GM20431 (cell line): ENCODE data around the gene MPPED1.

Experiments
- in situ Hi-C: fragments of 300-500 bp; cut with MseI, MboI; formaldehyde crosslinking; loops from one replicate; pipeline ENCODE4 v1.15.0; 2020; ENCODE audit warnings: low sequenced_read_pairs; ENCODE audit not compliant: unreplicated experiment

MPPED1 gene

GRCh38 chr22:43427296-43428004 lies 15.6 kb downstream of the MPPED1 start:
- in situ Hi-C loops, result no loop called here

- in situ Hi-C loops, result no loop called here
These were observed 16.2 kb downstream of the MPPED1 start for GRCh38 chr22:43428005-43428485.

GRCh38 chr22:43428521-43428920 lies 16.7 kb downstream of the MPPED1 start:
- in situ Hi-C loops, result no loop called here

GRCh38 chr22:43429426-43429825 lies 17.6 kb downstream of the MPPED1 start:
- in situ Hi-C loops, result no loop called here

- in situ Hi-C loops, result no loop called here
These were observed 20.2 kb downstream of the MPPED1 start for GRCh38 chr22:43431808-43432554.

GRCh38 chr22:43432883-43433415 lies 21.1 kb downstream of the MPPED1 start:
- in situ Hi-C loops, result no loop called here

GRCh38 chr22:43433451-43434274 lies 21.8 kb downstream of the MPPED1 start:
- in situ Hi-C loops, result no loop called here

- in situ Hi-C loops, result no loop called here
These were observed 22.6 kb downstream of the MPPED1 start for GRCh38 chr22:43434275-43434927.

GRCh38 chr22:43434928-43435311 lies 23.1 kb downstream of the MPPED1 start:
- in situ Hi-C loops, result no loop called here

- in situ Hi-C loops, result no loop called here
These were observed 24.3 kb downstream of the MPPED1 start for GRCh38 chr22:43435851-43436811.

GRCh38 chr22:43436868-43437267 lies 25.1 kb downstream of the MPPED1 start:
- in situ Hi-C loops, result no loop called here

GRCh38 chr22:43437871-43438475 lies 26.2 kb downstream of the MPPED1 start:
- in situ Hi-C loops, result no loop called here

- in situ Hi-C loops, result no loop called here
These were observed 27.0 kb downstream of the MPPED1 start for GRCh38 chr22:43438666-43439347.

GRCh38 chr22:43439368-43440103 lies 27.7 kb downstream of the MPPED1 start:
- in situ Hi-C loops, result no loop called here

- in situ Hi-C loops, result no loop called here
These were observed 28.2 kb downstream of the MPPED1 start for GRCh38 chr22:43440104-43440387.

- in situ Hi-C loops, result no loop called here
These were observed 28.7 kb downstream of the MPPED1 start for GRCh38 chr22:43440556-43440955.

- in situ Hi-C loops, result no loop called here
These were observed 29.4 kb downstream of the MPPED1 start for GRCh38 chr22:43441216-43441615.
